Renal cortex interstitium (tissue), 11 donors: ENCODE data around the gene DDIT4. TPM values are rescaled to one million over a fixed set of nuclear protein-coding genes. Genes with fewer than 3 reads are reported as not detected.
"Not testable (repeated sequence)": the region's sequence is repeated elsewhere in the genome, so short reads cannot be mapped to it uniquely, and the experiment has no call there.

ENCODE experiments used
- DNase-seq, 11 donors: peaks; one replicate each; pipeline ENCODE4 v3.0.0-alpha.2; 2013; ENCODE audit warnings: low read depth in 9 of 11, low spot score in 4 of 11; ENCODE audit errors: extremely low read depth in 1 of 11
- polyA plus RNA-seq, 3 donors: library from polyadenylated mRNA; unstranded; fragments of 120-200 nt; gene quantifications; one replicate each; pipeline ENCODE4 v1.2.1, GENCODE V29; 2013; ENCODE audit not compliant: insufficient read length in 3 of 3

Gene DDIT4
- polyA plus RNA-seq, 3 donors: 48.3 to 80.7 (median 67.8) TPM

DNA sequence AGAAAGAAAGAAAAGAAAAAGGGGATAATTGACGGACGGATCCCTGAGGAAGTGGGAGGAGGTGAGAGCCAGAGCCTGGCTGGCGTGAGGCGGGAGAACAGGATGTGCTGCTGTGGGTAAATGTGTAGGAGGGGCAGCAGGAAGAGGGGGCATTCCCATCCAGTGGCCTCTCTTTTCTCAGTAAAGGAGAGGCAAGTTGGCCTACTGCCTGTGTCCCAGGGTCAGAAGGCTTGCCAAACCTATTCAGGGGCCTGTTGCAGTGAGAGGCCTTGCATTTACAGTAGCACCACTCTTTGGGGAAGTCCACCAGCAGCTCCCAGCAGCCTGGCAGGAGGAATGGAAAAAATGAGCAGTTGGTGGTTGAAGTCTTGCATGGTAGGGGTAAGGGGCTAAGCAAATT lies 31.0 kb upstream of the DDIT4 start:
- no peak for DNase-seq

DNA sequence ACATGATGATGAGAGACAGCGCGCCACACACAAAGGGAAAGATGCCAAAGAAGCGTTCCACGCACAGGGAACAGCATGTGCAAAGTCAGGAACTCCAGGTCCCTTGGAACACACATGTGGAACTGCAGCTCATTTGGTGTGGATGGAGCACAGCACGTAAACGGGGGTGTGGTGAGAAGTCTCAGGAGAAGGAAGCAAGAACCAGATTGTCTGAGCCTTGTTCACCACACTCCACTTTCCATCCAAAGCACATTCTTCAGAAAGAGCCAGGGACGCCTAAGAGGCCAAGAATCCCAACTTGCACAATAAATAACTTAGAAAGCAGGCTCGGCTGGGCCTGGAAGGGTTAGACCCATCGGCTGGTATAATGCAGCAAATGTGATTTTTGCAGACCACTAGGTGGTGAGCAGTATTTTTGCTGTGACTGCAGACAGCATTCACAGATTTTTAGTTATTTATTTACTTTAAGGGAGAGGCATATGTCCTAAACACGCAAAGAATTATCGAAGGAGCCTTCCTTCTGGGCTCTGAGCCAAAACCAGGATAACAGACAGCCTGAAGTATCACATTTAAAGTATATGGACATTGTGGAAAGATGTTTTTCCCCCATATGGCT lies 29.8 kb upstream of the DDIT4 start:
- DNase-seq: peak in 5 of 11 donors; percentile 48 to 81 (median 65)

- DNase-seq: no peak
These were observed 29.1 kb upstream of the DDIT4 start for GRCh38 chr10:72244573-72245038.

DNA sequence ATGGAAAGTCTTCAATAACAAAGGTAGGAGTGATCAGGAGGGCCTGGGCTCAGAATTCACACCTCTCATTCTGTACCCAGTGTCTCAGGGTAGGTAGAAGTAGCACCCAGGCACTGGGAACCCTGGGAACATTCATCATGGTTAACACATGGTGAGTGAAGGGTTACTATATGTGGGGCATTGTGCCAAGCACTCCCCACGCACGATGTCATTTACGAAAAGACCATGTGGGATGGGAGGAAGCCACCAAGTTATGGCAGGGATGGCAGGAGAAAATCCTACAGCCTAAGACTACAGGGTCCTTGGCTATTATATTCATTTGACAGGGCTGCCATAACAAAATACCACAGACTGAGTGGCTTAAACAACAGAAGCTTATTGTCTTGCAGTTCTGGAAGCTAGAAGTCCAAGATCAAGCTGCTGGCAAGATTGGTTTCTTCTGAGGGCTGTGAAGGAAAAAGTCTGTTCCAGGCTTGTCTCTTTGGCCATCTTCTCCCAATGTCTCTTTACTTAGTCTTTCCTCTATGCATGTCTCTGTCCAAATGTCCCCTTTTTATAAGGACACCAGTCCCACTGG lies 27.7 kb upstream of the DDIT4 start:
- no peak for DNase-seq

DNA sequence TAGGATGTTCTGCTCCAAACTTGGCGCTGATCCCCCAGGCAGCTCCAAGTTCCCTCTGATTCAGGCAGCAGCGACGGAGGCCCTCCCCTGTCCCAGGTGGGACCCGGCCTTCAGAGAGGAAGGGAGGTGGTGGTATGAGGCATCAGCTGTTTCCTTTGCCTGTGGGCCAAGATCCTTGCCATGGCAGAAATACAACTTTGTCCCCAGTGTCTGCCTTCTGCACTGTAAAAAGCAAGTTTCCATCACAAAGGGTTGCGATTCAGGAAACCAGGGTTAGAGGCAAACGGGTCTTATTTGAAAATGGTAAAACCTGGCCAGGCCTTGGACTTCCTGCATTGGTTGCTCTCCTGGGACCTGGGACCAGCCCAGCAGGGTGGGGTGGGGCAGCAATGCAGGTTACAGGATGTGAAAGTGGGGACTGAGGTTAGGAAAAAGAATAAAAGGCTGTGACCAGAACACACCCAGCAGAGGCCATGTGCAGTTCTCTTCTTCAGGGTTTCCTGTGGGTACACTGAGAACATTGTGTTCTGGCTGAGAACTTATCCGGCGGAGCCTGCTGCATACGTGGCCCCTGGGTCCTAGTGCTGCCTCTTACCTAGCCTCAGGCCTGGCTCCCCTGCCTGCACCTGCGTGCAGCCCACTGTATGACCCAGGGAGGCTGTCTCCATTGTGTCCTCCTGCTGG lies 25.1 kb upstream of the DDIT4 start:
- DNase-seq: peak in 1 of 11 donors; percentile 37

DNA sequence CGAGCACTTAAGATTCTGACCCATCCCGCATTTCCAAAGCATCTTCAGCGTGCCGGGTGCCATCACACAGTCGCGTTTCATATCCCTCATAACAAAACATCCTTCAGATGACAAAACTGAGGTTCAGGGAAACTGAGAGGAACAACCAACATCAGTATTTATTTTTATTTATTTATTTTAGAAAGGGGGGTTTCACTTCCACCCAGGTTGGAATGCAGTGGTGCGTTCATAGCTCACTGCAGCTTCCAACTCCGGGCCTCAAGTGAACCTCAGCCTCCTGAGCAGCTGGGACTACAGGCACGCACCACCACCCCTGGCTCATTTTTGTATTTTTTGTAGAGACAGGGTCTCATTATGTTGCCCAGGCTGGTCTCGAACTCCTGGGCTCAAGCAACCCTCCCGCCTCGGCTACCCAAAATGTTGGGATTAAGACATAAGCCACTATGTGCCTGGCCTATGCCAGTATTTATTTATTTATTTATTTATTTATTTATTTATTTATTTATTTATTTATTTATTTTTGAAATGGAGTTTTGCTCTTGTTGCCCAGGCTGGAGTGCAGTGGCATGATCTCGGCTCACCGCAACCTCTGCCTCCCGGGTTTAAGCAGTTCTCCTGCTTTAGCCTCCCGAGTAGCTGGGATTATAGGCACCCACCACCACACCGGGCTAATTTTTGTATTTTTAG lies 24.4 kb upstream of the DDIT4 start:
- not testable (repeated sequence) for DNase-seq

DNA sequence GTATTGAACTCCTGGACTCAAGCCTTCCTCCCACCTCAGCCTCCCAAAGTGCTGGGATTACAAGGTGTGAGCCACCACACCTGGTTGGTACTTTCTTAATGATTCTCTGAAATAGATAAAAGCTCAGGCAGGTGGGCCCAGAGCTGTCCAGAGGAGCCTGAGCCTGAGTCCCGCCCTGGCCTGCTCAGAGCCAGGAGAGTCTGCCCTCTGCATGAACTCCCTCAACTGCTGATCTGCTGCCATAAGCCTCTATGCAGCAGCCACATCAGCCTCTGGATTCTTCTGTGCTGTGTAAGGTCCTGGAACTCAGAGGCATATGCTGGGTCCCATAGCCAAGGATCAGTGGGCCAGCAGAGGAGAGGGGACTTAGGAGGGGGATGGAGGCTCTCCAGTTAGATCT lies 23.1 kb upstream of the DDIT4 start:
- DNase-seq: no peak

DNA sequence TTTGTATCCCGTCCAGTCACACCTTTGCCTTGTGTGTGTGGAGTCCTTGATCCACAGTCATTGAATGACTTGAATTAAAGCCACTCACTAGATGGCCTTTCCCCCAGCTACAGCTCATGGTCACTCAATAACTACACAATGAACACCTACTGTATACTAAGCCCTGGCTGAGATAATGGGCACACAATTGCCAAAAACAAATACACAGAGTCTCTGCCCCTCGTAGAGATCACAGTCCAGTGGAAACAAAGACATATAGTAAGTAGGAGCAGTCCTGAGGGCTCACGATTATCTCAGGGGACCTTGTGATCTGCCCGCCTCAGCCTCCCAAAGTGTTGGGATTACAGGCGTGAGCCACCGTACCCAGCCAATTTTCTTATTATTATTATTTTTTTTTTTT lies 22.1 kb upstream of the DDIT4 start:
- DNase-seq: no peak

DNA sequence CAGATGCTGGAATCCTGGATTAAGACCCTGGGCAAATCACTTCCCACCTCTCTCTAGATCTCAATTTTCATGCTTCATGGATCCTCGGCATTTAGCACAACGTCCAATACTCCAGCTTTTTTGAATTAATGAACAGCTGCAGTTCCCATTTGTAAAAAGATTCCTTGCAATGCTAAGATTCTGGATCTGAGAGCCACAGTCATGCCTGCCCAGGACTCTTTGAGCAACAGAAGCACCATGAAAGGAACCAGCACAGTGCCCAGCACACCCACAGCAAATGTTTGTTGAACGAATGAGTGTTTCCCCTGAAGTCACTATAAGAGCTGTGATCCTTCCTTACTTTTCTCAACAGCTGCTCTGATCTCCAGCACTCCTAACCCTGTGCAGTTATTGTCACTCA lies 20.8 kb upstream of the DDIT4 start:
- no peak for DNase-seq

DNA sequence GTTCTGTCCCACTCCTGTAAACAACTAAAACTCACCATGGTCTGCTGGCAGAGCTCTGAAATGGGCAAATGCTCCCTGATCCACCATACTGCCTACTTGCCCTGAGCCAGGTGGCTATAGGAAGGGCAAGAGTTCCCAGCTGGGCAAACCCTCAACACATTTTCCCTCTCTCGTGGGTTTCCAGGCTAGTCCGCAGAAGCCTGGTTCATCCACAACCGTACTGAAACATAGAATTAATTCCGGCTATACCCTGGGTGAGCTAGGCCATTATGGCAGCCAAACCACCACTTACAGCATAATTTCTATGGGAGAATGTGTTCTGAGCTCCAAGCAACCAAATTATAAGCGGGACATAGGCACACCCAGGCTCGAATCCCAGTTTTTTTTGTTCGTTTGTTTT lies 20.1 kb upstream of the DDIT4 start:
- DNase-seq: no peak

GRCh38 chr10:72254813-72255568 lies 18.7 kb upstream of the DDIT4 start:
- peak in 4 of 11 donors; percentile 49 to 77 (median 71) for DNase-seq

GRCh38 chr10:72255977-72256729 lies 17.6 kb upstream of the DDIT4 start:
- DNase-seq: no peak

DNA sequence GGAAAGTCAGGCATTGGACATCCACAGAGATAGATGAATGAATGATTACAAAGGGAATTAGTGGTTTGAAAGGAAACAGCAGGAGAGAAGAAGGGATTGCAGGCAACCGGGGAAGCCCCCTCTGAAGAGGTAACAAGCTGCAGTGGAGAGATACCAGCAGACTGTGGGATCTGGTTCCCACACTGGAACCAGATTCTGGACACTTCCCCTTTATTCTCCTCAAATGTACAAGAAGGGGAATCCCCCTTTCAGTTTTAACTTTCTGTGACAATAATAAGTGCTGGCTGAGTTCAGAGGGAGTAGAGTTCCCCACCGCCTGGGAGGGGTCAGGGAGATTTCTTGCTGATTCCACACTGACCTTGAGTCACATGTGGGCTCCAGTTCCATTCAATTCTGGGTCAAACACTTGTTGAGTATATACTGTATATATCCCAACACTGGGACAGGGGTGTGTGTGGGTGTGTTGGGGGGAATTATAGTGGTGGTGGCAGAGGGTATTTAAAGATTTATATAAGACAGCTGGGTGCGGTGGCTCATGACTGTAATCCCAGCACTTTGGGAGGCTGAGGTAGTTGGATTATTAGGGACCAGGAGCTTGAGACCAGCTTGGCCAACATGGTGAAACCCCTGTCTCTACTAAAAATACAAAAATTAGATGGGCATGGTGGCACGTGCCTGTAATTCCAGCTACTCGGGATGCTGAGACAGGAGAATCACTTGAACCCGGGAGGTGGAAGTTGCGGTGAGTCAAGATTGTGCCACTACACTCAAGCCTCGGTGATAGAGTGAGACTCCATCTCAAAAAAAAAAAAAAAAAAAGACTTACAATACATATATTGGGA lies 16.5 kb upstream of the DDIT4 start:
- no peak for DNase-seq

- DNase-seq: no peak
These were observed 15.1 kb upstream of the DDIT4 start for GRCh38 chr10:72258617-72259016.

DNA sequence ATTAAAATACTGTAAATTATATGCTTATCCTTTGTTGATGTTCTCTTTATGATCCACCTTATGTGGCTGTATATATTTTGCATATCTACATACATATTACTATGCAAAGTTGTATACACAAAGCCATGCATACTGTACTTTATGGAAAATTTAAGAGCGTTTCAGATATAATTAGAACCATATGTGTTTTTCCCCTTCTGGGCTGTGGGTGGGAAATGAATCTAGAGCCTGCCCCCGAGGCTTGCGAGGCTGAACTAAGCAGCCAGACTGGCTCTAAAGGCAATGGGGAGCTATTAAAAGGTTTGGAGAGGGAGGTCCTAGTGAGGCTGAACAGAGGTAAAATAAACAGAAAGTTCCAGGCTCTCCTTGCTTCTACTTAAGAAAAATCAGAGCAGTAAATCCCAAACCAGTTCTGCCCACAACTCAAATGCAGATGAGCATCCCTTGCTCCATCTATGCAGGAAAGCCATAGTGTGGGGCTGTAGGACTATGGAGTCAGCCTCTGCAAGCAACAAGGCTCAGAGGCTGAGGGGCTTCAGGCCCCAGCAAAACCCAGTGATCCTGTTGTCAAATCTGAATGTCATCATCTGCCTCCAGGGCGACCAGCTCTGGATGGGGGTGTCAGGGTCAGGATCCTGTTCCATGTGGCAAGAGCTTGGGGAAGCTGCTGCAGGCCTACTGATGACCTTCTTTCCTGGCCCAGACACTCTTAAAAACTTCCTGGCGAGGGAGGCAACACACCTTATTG lies 14.1 kb upstream of the DDIT4 start:
- peak in 2 of 11 donors; percentile 23 to 55 for DNase-seq

- peak in 8 of 11 donors; percentile 86 to 93 (median 90) for DNase-seq
These were observed 13.3 kb upstream of the DDIT4 start for GRCh38 chr10:72260239-72260975.
